A172 (cell line): Measurements from ENCODE around the gene AMT. TPM values are rescaled to one million over a fixed set of nuclear protein-coding genes. Genes with fewer than 3 reads are reported as not detected.
"Not testable (repeated sequence)": the region's sequence is repeated elsewhere in the genome, so short reads cannot be mapped to it uniquely, and the experiment has no call there.

Experiments
- DNase-seq: peaks from one replicate; pipeline ENCODE4 v3.0.0-alpha.2; 2015; ENCODE audit warnings: low spot score
- total RNA-seq: library from RNA; depleted of rRNA; stranded (reverse); fragments of >200 nt; shearing (Covaris generic); gene quantifications from 2 replicates; pipeline ENCODE4 v1.2.3, GENCODE V29; 2014

The AMT gene
- total RNA-seq, 1 experiment from 2014 or later = 0.93 TPM

DNA sequence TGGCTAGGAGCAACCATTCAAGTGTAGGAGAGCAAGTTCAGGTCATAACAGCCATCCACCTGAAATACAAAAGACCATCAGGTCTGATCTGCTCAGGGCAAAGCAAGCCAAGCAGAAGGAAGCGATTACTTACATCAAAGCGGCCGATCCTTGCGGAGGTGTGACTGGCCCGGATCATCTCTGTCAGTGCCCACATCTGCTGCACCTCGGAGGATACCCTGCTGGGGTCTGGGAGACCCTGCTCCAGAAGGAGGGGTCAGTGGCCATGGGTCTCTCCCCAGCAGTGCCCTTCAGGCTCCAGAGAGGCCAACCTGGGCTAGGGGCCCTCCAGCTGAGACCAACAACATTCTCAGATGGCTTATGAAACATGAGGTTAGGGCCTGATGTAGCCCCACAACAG is 2.5 kb upstream of the AMT start:
- no peak for DNase-seq

DNA sequence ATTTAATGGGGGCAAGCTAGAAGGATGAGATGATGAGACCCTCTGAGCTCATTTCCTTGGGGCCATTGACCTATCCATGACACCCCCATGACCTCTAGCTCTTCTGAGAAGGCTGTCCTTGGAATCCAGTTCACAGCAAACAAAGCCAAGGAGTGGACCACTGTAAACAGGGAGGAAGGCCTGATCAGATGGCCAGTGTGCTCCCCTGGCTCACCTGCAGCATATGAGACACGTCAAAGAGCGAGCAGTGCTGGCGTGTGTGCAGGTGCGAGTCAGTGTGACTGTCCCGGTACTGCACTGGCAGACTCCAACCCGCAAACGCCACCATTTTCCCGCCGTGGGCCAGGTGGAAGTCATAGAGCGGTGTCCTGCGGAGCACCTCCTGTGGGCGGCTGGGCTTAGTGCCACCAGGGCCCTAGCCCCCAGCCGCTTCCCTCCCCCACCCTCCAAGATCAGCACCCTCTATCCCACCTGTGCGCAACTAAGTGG is 339 bp downstream of the AMT start:
- no peak for DNase-seq

DNA sequence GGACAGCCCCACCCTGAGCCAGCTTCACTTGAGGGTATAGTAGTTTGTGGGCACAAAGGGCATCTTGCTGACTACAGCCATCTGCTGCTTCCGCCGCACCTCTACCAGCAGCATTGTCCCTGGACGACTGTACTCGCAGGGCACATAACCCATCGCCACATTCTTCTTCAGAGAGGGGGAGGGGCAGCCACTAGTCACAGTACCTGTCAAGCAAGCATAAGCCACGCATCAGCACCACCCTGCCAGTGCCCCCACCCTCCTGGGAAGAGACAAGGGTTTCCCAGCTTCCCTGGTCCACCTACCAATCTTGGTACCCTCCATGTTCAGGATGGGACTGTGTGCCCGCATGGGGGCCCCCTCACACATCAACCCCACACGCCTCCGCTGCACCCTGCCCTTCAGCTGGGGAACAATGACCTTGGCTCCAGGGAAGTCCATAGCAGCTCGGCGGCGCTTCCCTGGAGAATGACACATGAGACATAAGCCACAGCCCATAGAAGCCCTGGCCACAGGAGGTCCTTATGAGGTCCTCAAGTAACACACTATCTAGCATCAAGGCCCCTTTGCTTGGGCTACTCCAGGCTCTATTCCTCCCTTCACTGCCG is 4.7 kb downstream of the AMT start:
- DNase-seq = no peak

DNA sequence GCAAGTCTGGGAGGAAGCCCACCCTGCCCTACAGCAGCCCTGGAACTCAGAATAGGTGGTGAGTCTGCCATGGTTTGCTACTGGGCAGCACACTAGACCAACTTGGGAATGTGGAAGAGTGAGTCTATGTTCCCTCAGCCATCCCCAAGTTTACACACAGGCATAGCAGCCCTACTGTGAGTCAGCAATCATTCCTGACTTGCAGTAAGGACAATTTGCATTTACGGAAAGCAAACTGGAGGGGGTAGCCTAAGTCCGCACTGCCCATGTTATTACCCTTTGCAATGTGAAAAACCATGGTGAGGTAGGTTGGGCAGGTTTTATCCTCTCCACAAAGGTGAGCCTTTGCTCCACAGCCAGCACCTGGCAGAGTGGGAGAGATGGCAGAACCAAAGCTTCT is 5.4 kb downstream of the AMT start:
- DNase-seq = no peak

DNA sequence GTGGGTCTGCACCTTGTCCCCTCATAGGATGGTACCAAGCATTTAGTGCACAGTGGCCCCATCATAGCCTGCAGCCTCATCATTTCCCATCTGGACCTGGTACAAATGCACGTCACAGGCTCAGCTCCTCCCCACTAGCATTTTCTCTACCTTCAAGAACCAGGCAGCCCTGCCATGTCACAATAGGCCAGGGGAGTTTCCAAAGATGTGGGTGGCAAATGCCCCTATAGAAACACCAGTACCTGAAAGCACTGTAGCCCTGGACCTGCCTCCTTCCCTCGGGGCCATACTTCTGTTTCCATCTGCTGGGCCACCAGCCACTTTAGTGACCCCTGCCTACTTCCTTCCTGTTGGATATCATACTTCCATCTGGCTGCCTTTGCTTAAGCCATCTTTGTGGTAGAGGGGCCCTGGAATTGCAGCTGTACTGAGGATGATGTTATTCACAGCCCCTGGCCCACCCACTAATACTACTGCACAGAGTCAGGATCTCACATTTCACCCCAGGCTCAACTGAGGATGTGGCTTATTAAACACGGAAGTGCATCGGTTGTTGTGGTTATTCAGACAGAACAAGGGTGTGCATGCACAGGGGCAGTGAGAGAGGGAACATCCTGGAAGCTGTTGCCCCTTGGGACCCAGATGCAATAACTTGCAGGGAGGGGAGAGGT is 6.2 kb downstream of the AMT start:
- DNase-seq = no peak

DNA sequence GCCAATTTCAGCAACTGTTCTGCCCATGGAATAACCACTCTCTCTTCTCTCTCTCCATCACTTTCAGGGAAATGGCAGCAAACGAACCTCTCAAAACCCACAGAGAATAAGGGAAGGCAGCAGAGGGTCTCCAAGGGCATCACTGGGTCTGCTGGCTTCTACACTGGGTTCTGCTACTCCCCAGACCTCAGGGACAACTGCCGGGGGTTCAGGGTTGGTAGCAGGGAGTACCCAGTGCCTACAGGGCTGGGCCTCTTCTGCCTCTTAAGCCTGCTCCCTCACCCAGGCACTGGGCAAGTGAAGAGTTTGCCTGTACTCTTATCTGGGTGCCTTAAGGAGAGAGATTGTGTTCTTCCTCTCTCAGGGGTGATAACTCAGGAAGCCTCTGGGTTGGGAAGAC is 7.5 kb downstream of the AMT start:
- no peak for DNase-seq

DNA sequence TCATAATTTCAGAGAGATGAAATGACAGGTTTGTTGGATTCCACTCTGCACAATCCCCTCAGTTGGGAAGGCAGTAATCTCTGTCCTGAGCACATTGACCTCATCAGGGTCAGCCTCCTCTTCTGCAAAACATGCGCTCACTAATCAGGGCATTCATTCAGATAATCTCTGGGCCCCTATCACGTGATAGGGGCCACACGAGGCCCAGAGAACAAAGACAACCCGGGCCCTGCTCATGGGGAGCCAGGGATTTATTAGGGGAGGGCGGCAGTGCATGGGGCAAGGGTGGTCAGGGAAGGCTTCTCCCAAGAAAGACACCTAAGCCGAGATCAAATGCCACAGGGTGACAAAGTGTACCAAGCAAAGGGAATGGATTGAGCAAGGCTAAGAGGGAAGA is 8.9 kb downstream of the AMT start:
- DNase-seq = no peak

DNA sequence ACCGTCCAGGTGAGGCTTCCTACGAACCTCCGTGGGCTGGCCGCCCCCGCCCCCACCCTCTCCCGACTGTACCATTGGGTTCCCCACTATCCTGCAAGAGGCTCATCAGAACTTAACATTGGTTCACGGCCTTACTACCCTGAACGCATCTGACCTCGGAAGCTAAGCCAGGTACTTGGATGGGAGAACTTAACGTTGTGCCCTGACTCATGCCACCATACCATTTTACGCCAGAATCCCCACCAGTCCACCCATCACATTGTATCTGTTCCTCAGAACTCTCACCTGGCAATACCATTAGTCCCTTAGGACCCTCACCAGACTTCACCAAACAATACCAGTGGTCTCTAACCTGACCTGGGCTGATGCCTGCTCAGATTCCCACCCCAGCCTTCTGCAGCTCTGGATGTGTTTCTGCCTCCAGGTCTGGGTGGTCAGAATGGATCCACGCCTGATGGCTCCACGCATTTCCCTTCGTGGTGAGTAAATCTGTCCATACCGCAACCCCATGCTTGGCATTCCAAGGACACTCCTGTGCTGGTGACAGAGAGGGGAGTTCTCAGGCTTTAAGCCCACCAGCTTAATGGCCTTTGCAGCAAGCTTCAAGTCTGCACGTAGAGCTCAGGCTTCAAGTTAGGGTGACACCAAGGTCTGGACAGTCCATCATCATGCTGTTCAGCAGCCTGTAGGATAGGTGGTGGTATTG is 9.5 kb downstream of the AMT start:
- DNase-seq = no peak

DNA sequence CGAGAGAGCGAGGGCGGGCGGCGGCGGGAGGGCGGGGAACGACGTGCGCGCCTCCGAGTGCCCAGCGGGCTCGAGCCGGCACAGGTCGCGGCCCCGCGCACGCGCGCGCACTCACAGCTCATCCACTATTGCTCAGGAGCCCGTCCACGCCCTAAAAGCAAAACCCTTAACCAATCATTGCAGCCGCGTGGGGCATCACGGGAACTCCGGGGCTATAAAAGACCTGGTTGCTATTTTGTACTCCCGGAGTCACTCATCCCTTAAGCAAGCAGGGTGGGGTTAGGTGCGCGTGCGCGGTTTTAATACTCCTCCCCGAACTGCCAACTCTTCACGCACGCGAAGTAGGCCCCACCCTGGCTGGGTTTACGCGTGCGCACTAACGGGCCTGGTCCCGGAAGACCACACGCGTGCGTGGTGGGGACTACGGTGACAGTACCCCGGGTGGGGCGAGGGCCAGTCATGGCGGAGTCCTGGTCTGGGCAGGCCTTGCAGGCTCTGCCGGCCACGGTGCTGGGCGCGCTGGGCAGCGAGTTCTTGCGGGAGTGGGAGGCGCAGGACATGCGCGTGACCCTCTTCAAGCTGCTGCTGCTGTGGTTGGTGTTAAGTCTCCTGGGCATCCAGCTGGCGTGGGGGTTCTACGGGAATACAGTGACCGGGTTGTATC is 10.2 kb downstream of the AMT start, which contains the start of the genes RHOA and TCTA:
Gene RHOA, minus strand, starts transcription at position 9 of the 664 bp plus-strand sequence. CDS start 36,387 bp downstream, outside the sequence.
Gene TCTA, plus strand, starts transcription at position 456 of the 664 bp plus-strand sequence. Its CDS starts 4 bp downstream, at position 460.
- DNase-seq = peak; percentile 100

DNA sequence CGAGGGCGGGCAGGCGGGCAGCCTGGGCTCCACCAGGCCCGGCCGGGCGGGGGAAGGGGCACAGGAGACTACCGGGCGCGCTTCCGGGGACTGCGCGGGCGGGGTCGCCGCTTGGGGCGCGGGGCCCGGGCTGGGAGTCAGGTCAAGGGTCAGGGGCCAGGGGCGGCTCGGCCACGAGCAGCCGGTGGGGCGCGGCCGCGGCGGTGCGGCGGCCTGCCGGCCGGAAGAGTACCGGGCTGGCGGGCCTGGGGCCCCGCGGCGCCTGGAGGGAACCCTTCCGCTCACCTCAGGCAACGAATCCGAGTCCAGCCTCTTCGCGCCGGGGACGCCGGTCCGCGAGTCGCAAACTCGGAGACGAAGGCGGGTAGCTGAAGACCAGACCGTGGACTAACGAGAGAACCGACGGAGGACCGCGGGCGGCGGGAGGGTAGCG is 10.7 kb downstream of the AMT start:
- no peak for DNase-seq

DNA sequence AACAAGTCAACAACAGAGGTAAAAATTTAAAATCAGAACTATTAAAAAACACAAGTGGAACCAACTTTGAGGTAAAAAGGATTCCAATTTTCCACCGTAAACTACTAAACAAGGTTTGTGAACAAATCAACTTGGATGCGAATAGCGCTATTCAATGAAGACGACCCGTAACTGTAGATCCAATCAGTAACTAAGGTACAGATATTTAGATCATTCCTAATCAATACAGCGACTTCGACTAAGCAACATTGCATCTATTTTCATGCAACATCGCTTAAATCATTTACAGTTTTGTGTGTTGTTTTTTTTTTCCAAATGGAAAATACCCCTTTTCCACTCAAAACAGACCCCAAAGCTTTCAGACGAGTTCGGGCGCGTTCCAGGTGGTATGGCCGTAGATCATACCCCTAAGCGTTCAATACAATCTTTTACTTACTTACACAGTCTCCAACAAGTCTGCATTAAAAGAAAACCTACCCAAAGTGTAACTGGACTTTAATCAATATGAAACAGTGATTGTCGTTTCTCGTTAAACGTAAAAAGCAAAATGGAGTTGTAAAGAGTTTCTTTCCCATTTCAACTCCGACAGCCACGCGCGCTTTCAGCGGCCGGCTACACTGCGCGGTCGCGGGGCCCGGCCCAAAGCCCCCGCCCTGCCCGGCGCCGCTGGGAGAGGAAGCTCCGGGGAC is 11.3 kb downstream of the AMT start:
- DNase-seq = no peak

DNA sequence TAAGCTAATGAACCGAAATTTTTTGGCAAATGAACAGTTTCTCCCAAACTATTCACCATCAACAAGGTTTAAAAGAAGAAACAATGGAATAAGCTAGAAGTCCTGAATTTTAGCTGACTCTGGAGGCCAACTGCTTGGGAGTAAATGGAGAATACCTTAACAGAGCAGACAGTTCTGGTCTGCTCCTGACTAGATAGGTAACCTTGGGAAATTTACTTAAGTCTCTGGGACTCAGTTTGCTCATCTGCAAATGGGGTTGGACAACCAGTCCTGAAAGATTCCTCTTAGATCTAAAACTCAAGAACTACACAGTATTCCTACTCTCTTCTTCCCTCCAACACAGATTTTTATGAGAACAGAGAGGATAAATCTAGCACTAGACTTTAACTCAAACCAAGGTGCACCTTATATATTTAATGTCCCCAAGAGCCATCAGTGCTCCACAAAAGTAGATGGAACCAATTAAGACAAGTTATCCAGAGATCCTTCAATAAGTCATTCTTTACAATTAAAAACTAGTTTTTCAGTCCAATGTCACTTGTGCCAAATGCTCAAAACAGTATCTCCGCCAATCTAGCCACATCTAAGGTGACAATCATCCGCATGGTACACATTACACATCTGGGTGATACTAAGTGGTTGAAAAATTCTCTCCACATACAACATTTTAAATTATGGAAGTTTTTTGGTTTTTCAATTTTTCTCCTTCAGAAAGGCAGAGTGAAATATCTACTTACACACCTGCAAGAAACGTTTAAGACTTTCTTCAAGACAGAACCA is 12.0 kb downstream of the AMT start:
- DNase-seq = no peak

DNA sequence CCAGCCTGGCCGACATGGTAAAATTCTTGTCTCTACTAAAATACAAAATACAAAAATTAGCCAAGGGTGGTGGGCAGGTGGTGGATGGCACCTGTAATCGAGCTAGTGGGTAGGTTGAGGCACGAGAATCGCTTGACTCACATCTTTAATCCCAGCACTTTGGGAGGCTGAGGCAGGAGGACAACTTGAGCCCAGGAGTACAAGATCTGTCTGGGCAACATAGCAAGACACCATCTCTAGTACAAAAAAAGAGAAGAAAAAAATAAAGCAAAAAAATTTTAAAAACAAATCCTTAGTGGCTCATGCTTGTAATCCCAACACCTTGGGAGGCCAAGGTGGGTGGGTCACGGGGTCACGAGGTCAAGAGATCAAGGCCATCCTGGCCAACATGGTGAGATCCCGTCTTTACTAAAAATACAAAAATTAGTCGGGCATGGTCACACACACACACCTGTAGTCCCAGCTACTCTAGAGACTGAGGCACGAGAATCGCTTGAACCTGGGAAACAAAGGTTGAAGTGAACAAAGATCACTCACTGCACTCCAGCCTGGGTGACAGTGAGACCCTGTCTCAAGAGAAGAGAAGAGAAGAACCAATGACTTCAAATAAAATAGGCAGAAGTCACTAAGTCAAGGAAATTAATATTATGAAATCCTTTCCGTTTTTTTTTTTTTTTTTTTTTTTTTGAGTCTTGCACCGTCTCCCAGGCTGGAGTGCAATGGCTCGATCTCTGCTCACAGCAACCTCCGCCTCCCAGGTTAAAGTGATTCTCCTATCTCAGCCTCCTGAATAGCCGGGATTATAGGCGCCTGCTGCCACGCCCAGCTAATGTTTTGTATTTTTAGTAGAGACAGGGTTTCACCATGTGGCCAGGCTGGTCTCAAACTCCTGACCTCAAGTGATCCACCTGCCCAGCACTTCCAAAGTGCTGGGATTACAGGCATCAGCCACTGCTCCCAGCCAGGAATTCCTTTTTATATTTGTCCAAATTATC is 15.4 kb downstream of the AMT start:
- no peak for DNase-seq

DNA sequence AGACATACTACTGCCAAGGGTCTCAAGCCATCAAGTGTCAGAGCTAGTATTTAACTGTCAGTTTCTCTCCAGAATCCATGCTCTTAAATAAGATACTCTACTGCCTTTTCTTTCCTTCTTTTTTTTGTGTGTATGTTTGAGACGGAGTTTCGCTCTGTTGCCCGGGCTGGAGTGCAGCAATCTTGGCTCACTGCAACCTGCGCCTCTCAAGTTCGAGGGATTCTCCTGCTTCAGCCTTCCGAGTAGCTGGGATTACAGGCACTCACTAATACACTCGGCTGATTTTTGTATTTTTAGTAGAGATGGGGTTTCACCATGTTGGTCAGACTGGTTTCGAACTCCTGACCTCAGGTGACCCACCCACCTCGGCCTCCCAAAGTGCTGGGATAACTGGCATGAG is 16.7 kb downstream of the AMT start:
- not testable (repeated sequence) for DNase-seq

DNA sequence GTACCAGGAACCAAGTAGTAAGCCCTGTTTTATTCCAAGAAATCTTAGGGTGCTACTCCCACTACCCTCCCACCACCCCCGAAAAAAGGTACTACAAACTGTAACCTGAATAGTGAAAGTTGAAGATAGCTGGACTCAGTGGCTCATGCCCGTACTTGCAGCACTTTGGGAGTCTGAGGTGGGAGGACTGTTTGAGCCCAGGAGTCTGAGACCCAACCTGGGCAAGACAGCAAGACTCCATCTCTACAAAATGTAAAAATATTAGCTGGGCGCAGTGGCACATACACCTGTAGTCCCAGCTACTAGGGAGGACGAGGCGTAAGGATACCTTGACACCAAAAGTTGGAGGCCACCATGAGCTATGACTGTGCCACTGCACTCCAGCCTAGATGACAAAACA is 18.4 kb downstream of the AMT start:
- DNase-seq = no peak

DNA sequence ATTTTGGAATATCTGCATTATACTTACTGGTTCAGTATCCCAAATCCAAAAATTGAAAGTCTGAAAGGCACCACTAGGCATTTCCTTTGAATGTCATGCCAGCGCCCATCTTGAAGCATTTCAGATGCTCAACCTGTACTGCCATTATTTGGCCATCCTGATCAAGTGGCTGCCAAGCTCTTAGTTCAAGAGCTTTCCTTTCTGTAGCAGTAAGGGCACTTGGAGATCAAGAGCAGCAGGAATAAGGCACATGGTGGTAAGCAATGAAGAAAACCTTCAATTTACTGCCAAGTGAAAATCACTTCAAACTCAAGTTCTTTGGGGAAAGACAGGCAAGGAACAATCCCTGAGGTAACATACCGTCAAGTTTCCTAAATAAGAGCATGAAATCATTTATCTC is 20.5 kb downstream of the AMT start:
- no peak for DNase-seq

DNA sequence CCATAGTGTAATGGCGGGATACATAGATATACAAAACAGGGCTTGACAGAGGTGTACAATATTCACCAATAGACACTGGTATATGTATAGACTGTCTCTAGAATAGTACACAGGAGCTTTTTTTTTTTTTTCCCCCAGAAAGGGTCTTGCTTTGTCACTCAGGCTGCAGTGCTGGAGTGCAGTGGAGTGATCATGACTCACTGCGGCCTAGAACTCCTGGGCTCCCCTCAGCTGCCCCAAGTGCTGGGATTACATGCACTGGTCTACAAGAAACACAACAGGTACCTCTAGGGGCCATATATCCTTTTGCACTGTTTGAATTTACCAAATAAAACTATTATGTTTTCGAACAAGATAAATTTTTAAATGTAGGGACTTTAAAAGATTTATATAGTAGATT is 22.8 kb downstream of the AMT start:
- DNase-seq = no peak

DNA sequence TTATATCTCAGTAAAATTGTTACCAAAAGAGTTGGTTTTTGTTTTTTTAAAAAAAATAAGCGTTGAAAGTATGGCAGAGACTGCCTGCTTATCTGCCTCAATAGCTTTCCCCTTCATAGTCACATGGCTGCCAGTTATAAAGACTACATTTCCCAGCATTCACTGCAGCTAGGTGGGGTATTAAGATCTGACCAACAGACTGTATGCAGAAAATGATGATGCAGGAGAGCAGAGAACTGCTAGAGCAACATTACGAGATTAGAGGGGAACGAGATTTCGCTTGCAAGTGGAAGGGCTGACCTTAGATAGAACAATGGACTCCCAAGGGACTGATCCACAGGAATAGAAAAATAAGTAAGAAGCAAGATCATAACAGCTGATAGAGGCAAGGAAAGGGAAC is 24.8 kb downstream of the AMT start:
- DNase-seq = no peak

DNA sequence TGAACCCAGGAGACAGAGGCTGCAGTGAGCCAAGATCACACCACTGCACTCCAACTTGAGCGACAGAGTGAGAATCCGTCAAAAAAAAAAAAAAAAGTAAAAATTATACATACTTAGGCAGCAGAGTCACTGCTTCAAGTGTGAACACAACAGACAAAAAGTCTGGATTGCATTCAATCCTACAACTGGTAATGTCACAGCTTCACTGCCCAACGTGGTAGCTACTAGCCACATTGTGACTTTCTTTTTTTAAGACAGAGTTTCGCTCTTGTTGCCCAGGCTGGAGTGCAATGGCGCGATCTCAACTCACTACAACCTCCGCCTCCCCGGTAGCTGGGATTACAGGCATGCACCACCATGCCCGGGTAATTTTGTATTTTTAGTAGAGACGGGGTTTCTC is 31.0 kb downstream of the AMT start:
- DNase-seq = not testable (repeated sequence)

DNA sequence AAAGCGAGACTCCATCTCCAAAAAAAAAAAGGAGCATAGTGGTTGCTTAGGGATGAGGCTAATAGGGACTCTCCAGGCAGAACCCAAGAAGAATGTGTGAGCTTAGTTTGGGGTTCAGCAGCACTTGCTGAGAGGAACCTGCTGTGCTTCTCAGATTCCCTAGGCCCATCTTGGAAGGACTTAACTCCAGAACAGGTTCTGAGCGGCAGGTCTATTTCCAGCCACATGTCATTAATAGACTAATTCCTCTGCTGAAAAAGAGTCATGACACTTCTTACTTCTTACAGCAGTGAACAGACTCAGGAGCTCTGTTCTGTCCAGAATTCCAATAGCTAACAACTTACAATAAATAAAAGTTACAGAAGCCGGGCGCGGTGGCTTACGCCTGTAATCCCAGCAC is 33.0 kb downstream of the AMT start:
- no peak for DNase-seq
